Measurements from ENCODE around the gene CUTC.

Gene CUTC

DNA sequence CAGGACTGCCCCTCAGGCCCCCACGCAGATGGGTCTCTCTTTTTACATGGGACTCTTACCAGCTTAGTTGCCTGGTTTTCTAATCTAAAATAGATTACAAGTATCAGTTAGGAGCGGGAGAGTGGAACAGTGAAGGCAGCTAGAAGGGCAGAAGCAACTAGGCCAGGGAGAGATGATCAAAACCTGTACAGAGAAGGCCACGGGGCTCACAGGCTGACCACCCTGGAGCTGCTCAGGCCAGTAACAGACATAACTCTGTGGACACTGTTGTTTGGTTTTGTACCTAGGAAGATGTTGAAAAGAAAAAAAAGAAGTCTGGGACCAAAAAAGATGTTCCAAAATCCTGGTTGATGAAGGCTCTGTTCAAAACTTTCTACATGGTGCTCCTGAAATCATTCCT lies 66.9 kb downstream of the CUTC start:
- H3K36me3 Mint-ChIP-seq (ENCODE audit: low read depth): no peaks in the 10 kb centered on the region
- H3K4me1 Mint-ChIP-seq: no peaks in the 10 kb centered on the region
- no peak overlapping the region for H3K27ac Mint-ChIP-seq
- H3K9me3 Mint-ChIP-seq: no peaks in the 10 kb centered on the region
- no peaks in the 10 kb centered on the region for H3K27me3 Mint-ChIP-seq (ENCODE audit: low read depth)
- no peak overlapping the region for H3K4me3 Mint-ChIP-seq
- TF ChIP-seq, protein P1, sequence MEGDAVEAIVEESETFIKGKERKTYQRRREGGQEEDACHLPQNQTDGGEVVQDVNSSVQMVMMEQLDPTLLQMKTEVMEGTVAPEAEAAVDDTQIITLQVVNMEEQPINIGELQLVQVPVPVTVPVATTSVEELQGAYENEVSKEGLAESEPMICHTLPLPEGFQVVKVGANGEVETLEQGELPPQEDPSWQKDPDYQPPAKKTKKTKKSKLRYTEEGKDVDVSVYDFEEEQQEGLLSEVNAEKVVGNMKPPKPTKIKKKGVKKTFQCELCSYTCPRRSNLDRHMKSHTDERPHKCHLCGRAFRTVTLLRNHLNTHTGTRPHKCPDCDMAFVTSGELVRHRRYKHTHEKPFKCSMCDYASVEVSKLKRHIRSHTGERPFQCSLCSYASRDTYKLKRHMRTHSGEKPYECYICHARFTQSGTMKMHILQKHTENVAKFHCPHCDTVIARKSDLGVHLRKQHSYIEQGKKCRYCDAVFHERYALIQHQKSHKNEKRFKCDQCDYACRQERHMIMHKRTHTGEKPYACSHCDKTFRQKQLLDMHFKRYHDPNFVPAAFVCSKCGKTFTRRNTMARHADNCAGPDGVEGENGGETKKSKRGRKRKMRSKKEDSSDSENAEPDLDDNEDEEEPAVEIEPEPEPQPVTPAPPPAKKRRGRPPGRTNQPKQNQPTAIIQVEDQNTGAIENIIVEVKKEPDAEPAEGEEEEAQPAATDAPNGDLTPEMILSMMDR (IDR thresholded peaks at IDR 0.05; ENCODE audit: unreplicated experiment in 3 of 3): no peak

DNA sequence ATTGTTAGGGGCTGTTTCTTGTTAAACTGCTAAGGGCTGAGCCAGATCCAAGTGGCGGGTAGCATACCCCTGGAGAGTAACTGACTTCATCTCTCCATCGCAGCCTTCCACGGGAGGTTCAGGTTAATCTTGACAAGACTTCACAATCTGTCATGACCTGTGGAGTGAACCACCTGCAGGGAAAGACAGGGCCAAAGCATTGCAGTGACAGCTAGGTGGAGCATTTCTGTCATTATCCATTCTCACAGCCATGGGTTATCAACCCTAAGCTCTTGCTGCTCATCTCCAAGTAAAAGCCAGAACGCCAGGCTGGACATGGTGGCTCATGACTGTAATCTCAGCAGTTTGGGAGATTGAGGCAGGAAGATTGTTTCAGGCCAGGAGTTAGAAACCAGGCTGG lies 67.6 kb downstream of the CUTC start:
- H3K27ac Mint-ChIP-seq: no peak overlapping the region
- H3K9me3 Mint-ChIP-seq: no peaks in the 10 kb centered on the region
- no peak overlapping the region for H3K4me3 Mint-ChIP-seq
- no peaks in the 10 kb centered on the region for H3K4me1 Mint-ChIP-seq
- H3K36me3 Mint-ChIP-seq (ENCODE audit: low read depth): no peaks in the 10 kb centered on the region
- no peaks in the 10 kb centered on the region for H3K27me3 Mint-ChIP-seq (ENCODE audit: low read depth)
- TF ChIP-seq, protein P1 (IDR thresholded peaks at IDR 0.05; ENCODE audit: unreplicated experiment in 3 of 3): no peak

DNA sequence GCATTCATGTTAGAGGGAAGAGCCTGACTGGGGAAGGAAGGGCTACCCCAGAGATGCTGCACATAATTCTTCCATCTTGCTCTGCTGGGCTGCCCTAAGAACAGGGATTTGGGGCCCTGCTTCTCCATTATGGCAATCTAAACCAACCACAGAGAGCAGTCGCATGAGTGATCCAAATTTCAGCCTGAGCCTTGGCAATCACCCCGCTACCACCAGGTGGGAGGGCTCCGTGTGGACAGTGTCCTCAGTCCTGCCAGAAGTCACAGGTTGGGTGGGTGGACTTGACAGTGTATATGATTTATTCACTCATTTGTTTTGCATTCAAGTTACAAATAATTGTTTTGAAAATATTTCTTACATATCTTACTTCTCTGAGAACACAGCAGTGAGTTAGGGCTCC lies 72.4 kb downstream of the CUTC start:
- Mint-ChIP-seq H3K4me3 (no peak overlapping the region), H3K27me3 (ENCODE audit: low read depth) (peaks cover 6% of the 10 kb centered on the region), H3K4me1 (no peaks in the 10 kb centered on the region), H3K9me3 (no peaks in the 10 kb centered on the region), H3K27ac (no peak overlapping the region), H3K36me3 (ENCODE audit: low read depth) (no peaks in the 10 kb centered on the region)
- TF ChIP-seq, protein P1 (IDR thresholded peaks at IDR 0.05; ENCODE audit: unreplicated experiment in 3 of 3): no peak

DNA sequence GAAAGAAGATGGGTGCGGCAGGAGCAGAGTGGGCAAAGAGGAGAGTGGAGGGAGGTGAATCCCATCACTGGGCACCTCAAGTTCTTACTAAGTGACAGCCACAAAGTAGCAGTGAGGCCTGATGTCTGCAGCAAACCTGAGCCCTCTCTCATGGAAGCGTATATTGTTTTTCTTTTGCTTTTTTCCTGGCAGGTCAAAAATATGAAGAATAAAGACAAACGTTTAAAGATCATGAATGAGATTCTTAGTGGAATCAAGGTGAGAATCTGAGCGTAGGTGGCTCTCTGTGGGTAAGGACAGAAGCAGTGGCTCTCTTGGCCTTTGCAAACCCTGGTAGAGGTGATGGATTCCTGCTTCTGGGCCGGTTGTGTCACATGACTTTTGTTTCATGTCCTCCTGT lies 73.2 kb downstream of the CUTC start:
- TF ChIP-seq, protein P1 (IDR thresholded peaks at IDR 0.05; ENCODE audit: unreplicated experiment in 3 of 3): no peak
- H3K9me3 Mint-ChIP-seq: no peaks in the 10 kb centered on the region
- H3K4me1 Mint-ChIP-seq: no peaks in the 10 kb centered on the region
- no peaks in the 10 kb centered on the region for H3K36me3 Mint-ChIP-seq (ENCODE audit: low read depth)
- peaks cover 6% of the 10 kb centered on the region for H3K27me3 Mint-ChIP-seq (ENCODE audit: low read depth)
- H3K27ac Mint-ChIP-seq: no peak overlapping the region
- H3K4me3 Mint-ChIP-seq: no peak overlapping the region
